Measurements from ENCODE around the gene ABCA9.
"Not testable (repeated sequence)": the region's sequence is repeated elsewhere in the genome, so short reads cannot be mapped to it uniquely, and the experiment has no call there.

Gene ABCA9

GRCh38 chr17:69078864-69079263 is 18.1 kb upstream of the ABCA9 start:
- TF ChIP-seq POLR2A (IDR thresholded peaks at IDR 0.05; ENCODE audit: low read depth, low read length) = no peak
- DNase-seq (ENCODE audit: insufficient read length, low spot score) (no peak), FAIRE-seq (no peak)

GRCh38 chr17:69075823-69076222 is 15.1 kb upstream of the ABCA9 start:
- TF ChIP-seq POLR2A (IDR thresholded peaks at IDR 0.05; ENCODE audit: low read depth, low read length) = no peak
- FAIRE-seq (no peak), DNase-seq (ENCODE audit: insufficient read length, low spot score) (no peak)

- FAIRE-seq; DNase-seq (ENCODE audit: insufficient read length, low spot score): not testable (repeated sequence)
Observed at GRCh38 chr17:69073392-69073791, 12.7 kb upstream of the ABCA9 start.

GRCh38 chr17:69072803-69073256 is 12.1 kb upstream of the ABCA9 start:
- FAIRE-seq; DNase-seq (ENCODE audit: insufficient read length, low spot score): not testable (repeated sequence)

GRCh38 chr17:69071233-69071586 is 10.5 kb upstream of the ABCA9 start:
- not testable (repeated sequence) for FAIRE-seq; DNase-seq (ENCODE audit: insufficient read length, low spot score)

GRCh38 chr17:69070378-69071232 is 9.9 kb upstream of the ABCA9 start:
- DNase-seq (ENCODE audit: insufficient read length, low spot score); FAIRE-seq: not testable (repeated sequence)

GRCh38 chr17:69069226-69069750 is 8.6 kb upstream of the ABCA9 start:
- TF ChIP-seq POLR2A (IDR thresholded peaks at IDR 0.05; ENCODE audit: low read depth, low read length) = no peak
- DNase-seq (ENCODE audit: insufficient read length, low spot score) (no peak), FAIRE-seq (no peak)

GRCh38 chr17:69067274-69068047 is 6.7 kb upstream of the ABCA9 start:
- FAIRE-seq (no peak), DNase-seq (ENCODE audit: insufficient read length, low spot score) (no peak)
- no peak for TF ChIP-seq POLR2A (IDR thresholded peaks at IDR 0.05; ENCODE audit: low read depth, low read length)

- no peak for FAIRE-seq
- no peak for TF ChIP-seq POLR2A (IDR thresholded peaks at IDR 0.05; ENCODE audit: low read depth, low read length)
- DNase-seq (ENCODE audit: insufficient read length, low spot score) = no peak
Observed at GRCh38 chr17:69066482-69066881, 5.8 kb upstream of the ABCA9 start.

- FAIRE-seq = no peak
- no peak for DNase-seq (ENCODE audit: insufficient read length, low spot score)
- TF ChIP-seq POLR2A (IDR thresholded peaks at IDR 0.05; ENCODE audit: low read depth, low read length) = no peak
Observed at GRCh38 chr17:69065113-69065512, 4.4 kb upstream of the ABCA9 start.

GRCh38 chr17:69064476-69064875 is 3.7 kb upstream of the ABCA9 start:
- no peak for TF ChIP-seq POLR2A (IDR thresholded peaks at IDR 0.05; ENCODE audit: low read depth, low read length)
- FAIRE-seq (no peak), DNase-seq (ENCODE audit: insufficient read length, low spot score) (no peak)

GRCh38 chr17:69064001-69064400 is 3.3 kb upstream of the ABCA9 start:
- TF ChIP-seq POLR2A (IDR thresholded peaks at IDR 0.05; ENCODE audit: low read depth, low read length) = no peak
- DNase-seq (ENCODE audit: insufficient read length, low spot score) (no peak), FAIRE-seq (no peak)

- TF ChIP-seq POLR2A (IDR thresholded peaks at IDR 0.05; ENCODE audit: low read depth, low read length) = no peak
- no peak for FAIRE-seq
- DNase-seq (ENCODE audit: insufficient read length, low spot score) = no peak
Observed at GRCh38 chr17:69062860-69063581, 2.3 kb upstream of the ABCA9 start.

All from H54 (cell line).